C4-2B (cell line): ENCODE results near the gene PPIL1.

Source experiments
- ZFX ChIP-seq: fragments of 450-650 bp; IDR thresholded peaks from 2 replicates; pipeline ENCODE4 v1.6.1; 2017
- TF ChIP-seq, protein P1 (sequence below): fragments of 450-650 bp; conservative IDR thresholded peaks from 2 replicates; pipeline ENCODE4 v1.5.1; 2017; ENCODE audit warnings: mild to moderate bottlenecking

DNA sequence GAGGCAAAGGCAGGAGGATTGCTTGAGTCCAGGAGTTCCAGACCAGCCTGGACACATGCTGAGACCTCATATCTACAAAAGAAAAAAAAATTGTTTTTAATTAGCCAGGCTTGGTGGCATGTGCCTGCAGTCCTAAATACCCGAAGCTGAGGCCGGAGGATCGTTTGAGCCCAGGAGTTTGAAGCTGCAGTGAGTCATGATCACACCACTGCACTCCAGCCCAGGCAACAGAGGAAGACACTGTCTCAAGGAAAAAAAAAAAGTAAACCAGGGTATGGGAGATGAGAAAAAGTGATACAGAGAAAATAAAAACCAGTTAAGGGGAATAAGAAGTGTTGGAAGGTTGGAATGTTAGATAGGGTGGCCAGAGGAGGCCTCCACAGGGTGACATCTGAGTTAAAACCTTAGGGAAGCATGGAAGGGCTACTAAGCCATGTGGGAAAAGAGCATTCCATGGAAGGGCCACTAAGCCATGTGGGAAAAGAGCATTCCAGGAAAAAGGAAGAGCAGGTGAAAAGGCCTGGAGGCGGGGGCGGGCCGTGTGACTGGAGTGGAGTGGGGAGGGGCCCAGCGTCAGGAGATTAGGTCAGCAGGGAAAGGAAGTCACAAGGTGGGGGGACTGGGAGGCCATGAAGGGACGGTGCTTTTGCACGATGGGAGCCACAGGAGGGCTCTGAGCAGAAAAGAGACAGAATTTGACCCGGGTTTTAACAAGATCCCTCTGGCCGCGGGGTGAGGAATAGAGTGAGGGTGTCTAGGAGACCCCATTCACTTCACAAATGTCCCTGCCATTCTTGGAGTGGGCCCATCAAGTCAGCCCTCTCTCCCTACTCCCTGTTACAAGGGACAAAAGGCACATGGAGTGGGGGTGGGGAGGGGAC is 53.7 kb downstream of the PPIL1 start:
- TF ChIP-seq, protein P1, sequence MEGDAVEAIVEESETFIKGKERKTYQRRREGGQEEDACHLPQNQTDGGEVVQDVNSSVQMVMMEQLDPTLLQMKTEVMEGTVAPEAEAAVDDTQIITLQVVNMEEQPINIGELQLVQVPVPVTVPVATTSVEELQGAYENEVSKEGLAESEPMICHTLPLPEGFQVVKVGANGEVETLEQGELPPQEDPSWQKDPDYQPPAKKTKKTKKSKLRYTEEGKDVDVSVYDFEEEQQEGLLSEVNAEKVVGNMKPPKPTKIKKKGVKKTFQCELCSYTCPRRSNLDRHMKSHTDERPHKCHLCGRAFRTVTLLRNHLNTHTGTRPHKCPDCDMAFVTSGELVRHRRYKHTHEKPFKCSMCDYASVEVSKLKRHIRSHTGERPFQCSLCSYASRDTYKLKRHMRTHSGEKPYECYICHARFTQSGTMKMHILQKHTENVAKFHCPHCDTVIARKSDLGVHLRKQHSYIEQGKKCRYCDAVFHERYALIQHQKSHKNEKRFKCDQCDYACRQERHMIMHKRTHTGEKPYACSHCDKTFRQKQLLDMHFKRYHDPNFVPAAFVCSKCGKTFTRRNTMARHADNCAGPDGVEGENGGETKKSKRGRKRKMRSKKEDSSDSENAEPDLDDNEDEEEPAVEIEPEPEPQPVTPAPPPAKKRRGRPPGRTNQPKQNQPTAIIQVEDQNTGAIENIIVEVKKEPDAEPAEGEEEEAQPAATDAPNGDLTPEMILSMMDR = no peak
- TF ChIP-seq ZFX = no peak
